Measurements from ENCODE around the gene PRSS8. TPM values are rescaled to one million over a fixed set of nuclear protein-coding genes. Genes with fewer than 3 reads are reported as not detected.

The PRSS8 gene
- total RNA-seq, 1 donor from 2014 or later, result 312 TPM

GRCh38 chr16:31083081-31083480 lies 52.4 kb downstream of the PRSS8 start:
- DNase-seq (ENCODE audit: low spot score), result no peak

DNA sequence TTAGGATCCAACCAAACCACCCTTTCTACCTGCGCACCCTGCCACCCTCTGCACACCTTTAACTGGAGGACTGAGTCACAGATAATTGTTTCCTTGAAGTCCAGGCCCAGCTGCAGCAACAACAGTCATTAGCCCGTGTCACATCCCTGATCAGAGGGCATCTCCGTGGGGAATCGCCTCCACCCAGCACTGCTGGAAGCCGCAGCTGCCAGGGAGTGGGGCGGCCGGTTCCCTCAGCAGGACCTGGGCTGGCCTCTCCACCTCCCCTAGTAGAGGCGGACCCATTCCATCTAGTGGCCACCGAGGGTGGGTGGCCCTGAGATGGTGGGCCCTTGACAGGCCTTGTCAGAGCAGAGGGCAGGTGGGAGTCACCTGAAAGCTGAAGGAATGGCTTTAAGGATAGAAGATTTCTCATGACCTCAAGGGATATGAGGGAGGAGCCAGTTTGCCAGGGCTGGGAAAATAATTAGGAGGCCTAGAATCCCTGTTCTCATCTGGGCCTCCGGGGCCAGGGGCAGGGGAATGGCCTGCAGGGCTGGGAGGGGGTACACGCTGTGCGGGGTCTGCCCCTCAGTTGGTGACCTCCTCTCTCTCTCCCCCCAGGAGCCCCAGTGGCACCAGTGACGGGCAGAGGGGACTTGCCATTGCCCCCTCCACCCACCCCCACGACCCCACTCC lies 53.0 kb downstream of the PRSS8 start:
- DNase-seq (ENCODE audit: low spot score), result no peak

Other genes starting within 250 kb of the PRSS8 start
- 37.8 TPM for gene BCL7C, start 241.7 kb downstream of the PRSS8 start, total RNA-seq
- gene CTF1, start 239.1 kb downstream of the PRSS8 start, total RNA-seq, result 11.0 TPM
- 27.7 TPM for gene FBXL19, start 212.2 kb downstream of the PRSS8 start, total RNA-seq
- gene ORAI3, start 186.7 kb downstream of the PRSS8 start, total RNA-seq, result 34.4 TPM
- 17.6 TPM for gene SETD1A, start 178.0 kb downstream of the PRSS8 start, total RNA-seq
- gene HSD3B7, start 150.5 kb downstream of the PRSS8 start, total RNA-seq, result 30.6 TPM
- 0.58 TPM for gene STX1B, start 125.1 kb downstream of the PRSS8 start, total RNA-seq
- gene STX4, start 102.2 kb downstream of the PRSS8 start, total RNA-seq, result 84.0 TPM
- gene ZNF668, start 61.5 kb downstream of the PRSS8 start, total RNA-seq, result 9.2 TPM
- 26.1 TPM for gene ZNF646, start 61.3 kb downstream of the PRSS8 start, total RNA-seq
- 4.5 TPM for gene PRSS53, start 46.8 kb downstream of the PRSS8 start, total RNA-seq
- 100 TPM for gene VKORC1, start 40.9 kb downstream of the PRSS8 start, total RNA-seq
- 49.6 TPM for gene BCKDK, start 27.3 kb downstream of the PRSS8 start, total RNA-seq
- gene KAT8, start 18.1 kb downstream of the PRSS8 start, total RNA-seq, result 67.2 TPM
- 5.7 TPM for gene PRSS36, start 14.3 kb upstream of the PRSS8 start, total RNA-seq
- gene FUS, start 44.4 kb upstream of the PRSS8 start, total RNA-seq, result 208 TPM
- gene PYCARD, start 67.0 kb upstream of the PRSS8 start, total RNA-seq, result 25.1 TPM
- gene TRIM72, start 78.4 kb upstream of the PRSS8 start, total RNA-seq, result 0.06 TPM
- gene PYDC1, start 81.4 kb upstream of the PRSS8 start, total RNA-seq, result not detected
- gene ITGAM, start 124.2 kb upstream of the PRSS8 start, total RNA-seq, result 14.9 TPM
- gene ITGAX, start 219.4 kb upstream of the PRSS8 start, total RNA-seq, result 16.1 TPM